GM21381 (cell line): ENCODE data around the gene MYF6.
"Not testable (repeated sequence)": the region's sequence is repeated elsewhere in the genome, so short reads cannot be mapped to it uniquely, and the experiment has no call there.

Experiments used
- ATAC-seq: cut with Tn5 transposase; IDR thresholded peaks from one replicate; pipeline ENCODE4 v1.9.1; 2021; ENCODE audit warnings: mild to moderate bottlenecking, moderate library complexity; ENCODE audit not compliant: unreplicated experiment

The MYF6 gene

GRCh38 chr12:80707126-80707829, at the start of gene MYF6:
Gene MYF6 (plus strand): TSS chr12:80707634. CDS start chr12:80707720, 86 bp downstream.
- ATAC-seq = no peak

GRCh38 chr12:80659512-80660063, 47.8 kb upstream of the MYF6 start:
- no peak for ATAC-seq

DNA sequence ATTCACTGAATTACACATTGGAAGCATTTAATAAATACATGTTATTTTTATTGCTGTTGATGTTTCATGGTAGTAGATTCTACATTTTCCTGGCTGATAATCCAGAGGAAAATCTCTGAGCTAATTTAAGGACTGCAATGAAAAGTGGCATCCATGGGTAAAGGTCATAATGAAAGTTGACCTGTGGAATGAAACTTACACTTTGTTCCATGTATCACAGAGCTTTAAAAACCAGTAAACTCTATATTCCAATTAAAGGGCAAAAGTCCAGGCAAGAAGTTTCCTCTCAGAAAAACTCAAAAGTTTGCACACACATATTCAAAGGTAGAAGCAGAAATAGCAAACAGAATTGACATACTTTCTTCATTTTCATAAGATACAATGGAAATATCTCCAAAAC, 44.8 kb upstream of the MYF6 start:
- ATAC-seq = no peak

DNA sequence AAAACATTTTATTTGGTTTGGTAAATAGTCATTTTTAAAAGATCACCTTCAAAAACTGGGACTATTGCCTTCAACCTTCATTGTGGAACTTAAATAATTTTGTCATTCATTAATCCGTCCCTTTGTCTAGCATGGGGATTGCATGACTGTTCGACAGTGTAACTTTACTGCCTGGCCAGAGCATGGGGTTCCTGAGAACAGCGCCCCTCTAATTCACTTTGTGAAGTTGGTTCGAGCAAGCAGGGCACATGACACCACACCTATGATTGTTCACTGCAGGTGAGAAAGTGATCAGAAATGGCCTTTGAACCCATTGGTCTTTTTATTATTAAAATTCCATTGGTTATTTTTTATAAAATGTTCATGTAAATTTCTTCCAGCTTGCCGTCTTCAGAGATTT, 37.2 kb upstream of the MYF6 start:
- no peak for ATAC-seq

- ATAC-seq = not testable (repeated sequence)
Observed at GRCh38 chr12:80676042-80676636, 31.3 kb upstream of the MYF6 start.

DNA sequence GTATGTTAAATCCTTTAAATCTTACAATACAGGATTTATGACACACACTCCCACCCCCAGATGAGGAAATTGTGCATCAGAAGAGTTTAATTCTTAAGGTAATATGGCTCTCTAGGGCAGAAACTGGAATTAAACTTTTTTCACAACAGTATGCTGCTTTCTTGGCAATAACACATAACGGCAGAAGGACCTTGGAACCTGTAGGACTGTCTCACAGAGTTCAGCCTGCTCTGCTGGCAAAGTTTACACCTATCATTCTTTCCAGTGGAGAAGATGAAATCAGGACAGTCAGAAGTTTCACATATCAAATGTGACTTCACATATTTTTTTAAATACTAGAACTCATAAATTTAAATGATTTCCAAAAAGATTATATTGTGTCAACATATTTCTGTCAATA, 30.6 kb upstream of the MYF6 start:
- ATAC-seq = no peak

DNA sequence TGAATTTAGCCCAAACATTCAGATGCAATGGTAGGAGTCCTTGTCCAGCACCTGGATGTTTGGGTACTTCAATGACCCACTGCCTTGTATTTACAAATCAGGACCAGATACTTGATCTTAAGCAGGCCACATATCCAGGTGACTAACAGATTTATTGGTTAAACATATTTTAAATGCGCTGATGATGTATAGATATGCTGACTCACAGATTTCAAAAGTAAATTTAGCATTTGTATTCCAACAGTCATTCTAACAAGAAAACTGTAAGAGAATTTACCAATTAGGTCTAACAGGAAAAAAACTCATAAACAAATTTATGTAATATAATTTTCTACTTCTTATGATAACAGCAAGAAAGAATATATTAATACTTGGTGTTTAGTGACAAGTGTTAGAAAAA, 29.4 kb upstream of the MYF6 start:
- ATAC-seq = no peak

DNA sequence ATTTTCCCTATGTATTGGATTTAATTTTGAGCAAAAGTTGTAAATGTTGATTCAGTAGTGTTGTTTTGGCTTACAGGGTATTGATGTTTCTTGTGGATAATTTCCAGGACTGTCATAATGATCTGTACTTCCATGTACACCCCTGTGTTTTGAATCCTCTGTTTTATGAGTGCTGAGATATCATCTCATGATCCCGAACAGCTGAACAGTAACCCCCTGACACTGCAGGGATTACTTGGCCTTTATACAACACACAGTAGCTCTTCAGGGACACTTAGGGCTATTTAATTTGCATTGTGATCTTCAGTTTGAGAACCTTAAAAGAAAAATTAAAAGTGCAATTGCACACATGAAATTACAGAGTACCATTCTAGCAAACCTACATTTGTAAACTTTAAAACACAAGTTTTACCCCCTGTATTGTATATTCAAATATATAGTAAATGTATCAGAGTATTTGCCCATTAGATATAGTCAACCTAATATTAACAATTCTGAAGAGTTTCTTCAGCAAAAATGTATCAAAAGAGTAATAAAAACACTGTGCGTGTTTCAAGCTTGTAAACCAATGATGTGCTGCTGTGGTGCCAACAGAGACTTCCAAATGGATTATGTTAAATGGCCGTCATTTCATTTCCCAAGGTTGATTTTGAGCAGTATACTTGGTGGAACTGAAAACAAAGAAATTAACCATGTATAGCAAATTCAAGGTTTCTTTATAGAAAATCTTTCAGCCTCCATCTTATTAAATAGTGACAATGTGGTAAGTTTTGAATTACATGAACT, 27.9 kb upstream of the MYF6 start:
- ATAC-seq = no peak

DNA sequence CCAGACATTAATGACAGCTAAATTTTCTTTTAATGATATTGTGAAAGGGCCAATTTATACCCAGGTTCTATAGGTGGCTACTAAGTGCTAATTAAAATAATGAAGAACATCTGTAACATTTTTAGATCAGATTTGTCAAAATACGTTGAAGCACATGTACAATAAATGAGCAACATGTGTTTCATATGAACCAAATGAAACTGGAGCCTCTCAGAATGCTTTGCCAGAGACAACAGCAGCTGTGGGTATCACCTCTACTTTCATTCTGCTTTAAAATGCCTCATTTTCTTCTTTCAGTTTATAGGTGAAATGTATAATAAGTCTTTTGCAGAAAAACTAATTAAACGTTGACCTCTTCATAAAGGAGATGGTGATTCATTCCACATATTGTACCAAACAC, 26.1 kb upstream of the MYF6 start:
- ATAC-seq = peak; percentile 79

GRCh38 chr12:80681786-80682185, 25.6 kb upstream of the MYF6 start:
- no peak for ATAC-seq

DNA sequence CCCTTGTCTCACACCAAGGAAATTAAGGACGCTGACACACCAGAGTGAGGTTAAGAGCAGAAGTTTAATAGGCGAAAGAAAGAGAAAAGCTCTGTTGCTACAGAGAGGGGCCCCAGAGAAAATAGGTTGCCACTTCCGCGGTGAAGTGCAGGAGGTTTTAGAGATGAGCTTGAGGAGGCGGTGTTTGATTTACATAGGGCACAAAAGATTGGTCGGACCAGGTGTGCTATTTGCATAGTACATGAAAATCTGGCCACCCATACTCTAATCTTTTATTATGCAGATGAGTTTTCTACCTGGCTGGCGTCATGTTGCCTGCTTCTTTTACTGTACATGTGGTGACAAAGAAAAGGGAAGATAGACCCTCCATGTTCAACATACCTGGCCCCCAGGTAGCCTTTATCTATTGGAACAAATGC, 23.3 kb upstream of the MYF6 start:
- no peak for ATAC-seq

DNA sequence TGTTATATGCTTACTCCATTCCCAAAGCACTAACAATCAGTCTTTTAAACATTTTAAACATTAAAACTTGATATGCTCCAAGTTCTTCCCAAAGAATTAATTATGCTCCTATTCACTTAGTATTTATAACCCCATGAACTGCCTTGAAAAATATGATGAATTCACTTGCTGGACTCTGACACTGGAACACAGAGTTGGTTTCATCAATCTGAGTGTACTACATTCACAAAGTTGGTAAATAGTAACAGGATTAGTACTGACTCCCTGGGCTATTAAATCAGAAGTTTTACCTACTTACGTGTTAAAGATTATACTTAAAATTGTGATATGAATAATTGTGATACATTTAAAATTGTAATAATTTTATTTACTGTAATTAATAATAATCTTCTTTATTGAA, 17.3 kb upstream of the MYF6 start:
- ATAC-seq = no peak

DNA sequence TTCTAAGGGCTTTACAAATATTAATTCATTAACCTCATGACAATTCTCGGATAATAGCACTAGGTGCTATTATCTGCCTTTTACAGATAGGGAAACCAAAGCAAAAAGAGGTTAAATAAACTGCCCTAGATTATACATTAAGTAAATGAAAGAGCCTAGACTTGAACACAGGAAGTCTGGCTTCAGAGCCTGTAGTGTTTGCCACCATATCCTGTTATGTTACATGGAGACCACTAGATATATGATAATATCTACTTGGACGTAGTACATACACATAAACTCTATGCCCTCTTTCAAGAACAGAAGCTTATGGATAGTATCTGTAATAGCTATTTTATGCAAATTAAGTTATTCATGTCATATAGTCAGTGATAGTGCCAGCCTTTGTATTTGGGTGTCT, 16.9 kb upstream of the MYF6 start:
- no peak for ATAC-seq

GRCh38 chr12:80692114-80692513, 15.3 kb upstream of the MYF6 start:
- no peak for ATAC-seq

DNA sequence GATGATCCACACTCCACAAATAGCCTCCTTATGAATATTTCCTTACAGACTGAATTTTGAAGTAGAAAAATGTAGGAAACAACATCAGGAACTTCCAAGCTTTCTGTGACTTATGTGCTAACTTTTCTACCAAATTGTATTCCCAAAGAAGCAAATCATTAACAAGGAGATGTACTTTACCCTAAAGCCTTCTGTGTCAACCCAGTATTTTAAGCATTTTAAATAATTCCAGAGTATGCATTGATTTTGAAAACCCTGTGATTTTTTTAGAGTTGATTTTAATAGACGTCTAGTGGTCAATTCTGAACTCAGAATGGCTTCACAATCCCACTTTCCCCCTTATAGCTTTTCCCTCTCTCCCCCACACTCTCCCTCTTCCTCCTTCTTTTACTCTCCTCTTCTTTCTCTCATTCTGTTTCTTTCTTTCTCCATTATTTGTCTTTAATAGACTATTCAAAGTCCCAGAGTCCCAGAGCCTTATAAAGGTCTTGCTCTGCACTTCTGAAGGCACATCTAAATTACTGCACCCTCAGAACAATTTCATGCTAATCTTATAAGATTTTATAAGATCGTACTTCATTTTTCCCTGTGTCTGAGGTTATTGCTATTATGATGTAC, 10.1 kb upstream of the MYF6 start:
- no peak for ATAC-seq

DNA sequence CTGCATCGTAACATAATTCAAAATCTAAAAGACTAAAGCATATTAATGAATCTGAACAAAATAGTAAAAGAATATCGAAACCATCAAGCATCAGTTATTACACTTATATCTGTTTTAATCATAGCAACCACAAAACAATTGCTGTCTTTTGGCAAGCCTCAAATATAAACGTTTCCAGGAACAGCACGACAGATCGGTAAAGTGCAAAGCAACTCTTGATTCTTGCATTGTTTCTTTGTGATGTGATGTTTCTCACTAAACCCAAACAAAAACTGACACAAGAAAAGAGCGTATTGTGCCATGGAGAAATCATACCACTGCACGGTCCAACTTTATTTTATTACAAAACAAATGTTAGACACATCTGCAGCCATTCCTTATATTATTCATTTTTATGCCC, 9.2 kb upstream of the MYF6 start:
- ATAC-seq = no peak

DNA sequence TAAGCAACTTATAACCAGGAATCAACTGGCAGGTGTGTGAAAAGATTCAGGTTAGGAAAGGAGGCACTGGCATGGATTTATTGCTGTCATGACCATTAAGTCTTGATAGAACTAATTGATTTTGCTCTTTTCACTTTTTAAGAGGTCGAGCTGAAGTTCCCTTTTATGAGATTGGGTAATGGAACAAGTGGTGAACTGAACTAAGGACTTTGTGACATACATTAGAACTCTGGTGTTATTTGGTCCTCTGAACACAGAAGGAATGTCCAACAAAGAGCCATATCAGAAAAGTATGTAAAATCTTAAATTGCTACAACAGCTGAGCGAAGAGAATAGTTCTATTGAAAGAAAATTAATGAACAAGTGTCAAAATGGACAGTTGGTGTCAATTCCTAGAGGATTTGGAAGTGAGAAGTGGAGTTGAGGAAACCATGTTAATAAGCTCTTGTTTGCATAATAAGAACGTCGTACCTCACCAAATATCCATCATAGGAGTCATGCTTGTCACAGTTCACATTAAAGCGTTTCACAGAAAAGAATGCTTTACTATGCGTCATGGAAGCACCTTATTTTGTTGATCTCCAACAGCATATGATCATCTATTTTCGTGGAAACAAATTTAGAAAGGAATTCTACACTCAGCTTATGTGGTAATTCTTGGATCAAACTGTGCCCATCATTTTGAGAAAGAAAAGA, 8.4 kb upstream of the MYF6 start:
- ATAC-seq = no peak

DNA sequence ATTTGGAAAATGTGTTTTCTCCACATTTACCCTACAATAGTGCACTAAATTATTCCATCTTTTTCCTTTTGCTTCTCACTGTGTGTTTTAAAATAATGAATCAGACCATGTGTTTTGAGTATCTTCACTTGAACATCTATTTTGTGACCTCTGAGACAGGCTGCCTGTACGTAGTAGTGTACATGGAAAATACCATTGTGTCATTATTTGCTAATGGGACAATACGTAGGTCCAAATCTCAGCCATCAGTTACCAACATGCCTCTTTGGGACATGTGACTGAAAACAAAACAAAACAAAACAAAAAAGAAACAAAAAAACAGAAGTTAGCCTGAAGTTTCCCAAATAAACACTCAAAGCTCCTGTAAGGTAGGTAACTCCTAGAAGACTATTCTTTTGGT, 7.1 kb upstream of the MYF6 start:
- no peak for ATAC-seq

GRCh38 chr12:80701388-80701787, 6.0 kb upstream of the MYF6 start:
- ATAC-seq = no peak

DNA sequence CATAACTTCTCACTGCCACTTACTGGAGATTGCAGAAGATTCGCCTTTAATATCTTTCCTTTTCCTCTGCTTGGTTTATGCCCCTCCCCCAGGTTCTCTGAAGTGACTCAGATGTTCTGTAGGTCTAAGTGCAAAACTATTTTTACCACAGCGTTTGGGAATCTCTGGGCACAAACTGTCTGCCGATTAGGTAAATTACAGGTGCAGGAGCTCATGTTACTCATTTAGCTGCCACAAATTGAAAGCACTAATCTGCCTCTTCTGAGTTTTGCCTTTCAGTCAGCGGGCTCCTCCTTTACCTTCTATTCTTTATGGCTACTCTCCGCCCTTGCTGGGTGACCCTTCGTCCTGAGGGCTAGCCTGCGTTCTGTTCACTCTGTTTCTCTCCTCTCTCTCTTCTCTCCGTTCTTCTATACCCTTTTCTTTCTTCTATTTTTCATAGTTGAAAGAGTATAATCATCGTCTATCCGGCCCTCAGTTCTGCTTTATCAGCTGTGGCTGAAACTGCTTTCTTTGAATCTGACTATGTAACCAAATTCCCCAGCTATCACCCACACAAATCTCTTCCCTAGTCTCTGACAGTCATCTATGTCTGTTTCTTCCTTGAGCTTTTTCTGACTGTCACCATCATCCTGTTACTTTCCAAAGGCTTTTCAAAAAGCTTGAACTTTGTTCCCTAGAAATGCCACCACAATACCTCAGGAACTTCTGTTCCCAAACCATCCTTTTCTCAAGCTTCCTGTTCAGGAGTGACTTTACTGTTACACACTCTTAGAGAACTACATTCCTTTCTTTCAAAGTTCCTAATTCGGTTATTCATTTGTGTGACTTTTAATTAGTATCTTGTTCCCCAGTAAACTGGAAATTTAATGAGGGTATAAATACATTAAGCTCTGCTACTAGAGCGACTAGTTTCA, 4.3 kb upstream of the MYF6 start:
- ATAC-seq = peak; percentile 86
